PC-3 (cell line): ENCODE data around the gene CDH13. TPM values are rescaled to one million over a fixed set of nuclear protein-coding genes. Genes with fewer than 3 reads are reported as not detected.

Source experiments
- ATAC-seq: fragments of 200-7000 bp; cut with Tn5 transposase; 2 replicates; pipeline ENCODE4 v1.9.1; 2020; ENCODE audit warnings: mild to moderate bottlenecking, moderate library complexity
- BruUV-seq: library from RNA; stranded (reverse); fragments of 400-500 nt; replicated peaks from 2 replicates; lab custom pipeline; 2021; lab: Mats Ljungman, UMichigan
- CTCF ChIA-PET: fragments of 300-600 bp; sonication (Branson Sonifier 250); formaldehyde crosslinking; loops from one replicate; lab custom pipeline; 2022; ENCODE audit warnings: antibody characterized with exemption; lab: Charles Lee
- POLR2A ChIA-PET: fragments of 300-600 bp; sonication (Branson Sonifier 250); formaldehyde crosslinking; loops from one replicate; lab custom pipeline; 2022; ENCODE audit warnings: antibody characterized with exemption; ENCODE audit not compliant: unreplicated experiment; lab: Charles Lee
- DNase-seq: peaks from one replicate; pipeline ENCODE4 v3.0.0-alpha.2; 2015
- H2AFZ ChIP-seq: fragments of 300-600 bp; sonication (generic); 2 replicates; pipeline ENCODE4 v1.6.0; 2016; ENCODE audit warnings: antibody characterized with exemption, low read length
- H3F3A ChIP-seq: fragments of 300-600 bp; sonication (generic); one replicate; pipeline ENCODE4 v1.6.0; 2017; ENCODE audit warnings: antibody characterized with exemption, low read length, control low read depth, mild to moderate bottlenecking; ENCODE audit not compliant: unreplicated experiment
- H3K27ac ChIP-seq: fragments of 300-600 bp; sonication (generic); 2 replicates; pipeline ENCODE4 v1.5.1; 2016; ENCODE audit warnings: mild to moderate bottlenecking, low read length
- H3K27me3 ChIP-seq: fragments of 300-600 bp; sonication (generic); 2 replicates; pipeline ENCODE4 v1.6.1; 2016; ENCODE audit warnings: low read length, mixed read lengths
- H3K36me3 ChIP-seq: fragments of 300-600 bp; sonication (generic); 2 replicates; pipeline ENCODE4 v1.6.1; 2016; ENCODE audit warnings: low read depth, mixed run types, low read length, mixed read lengths
- H3K4me1 ChIP-seq: fragments of 300-600 bp; sonication (generic); 2 replicates; pipeline ENCODE4 v1.5.1; 2016; ENCODE audit warnings: low read length; ENCODE audit not compliant: insufficient read depth
- H3K4me2 ChIP-seq: fragments of 300-600 bp; sonication (generic); 2 replicates; pipeline ENCODE4 v1.6.0; 2016; ENCODE audit warnings: low read length
- H3K4me3 ChIP-seq: fragments of 300-600 bp; sonication (generic); 2 replicates; pipeline ENCODE4 v1.5.1; 2016; ENCODE audit warnings: mild to moderate bottlenecking, low read length, mixed read lengths
- H3K79me2 ChIP-seq: fragments of 300-600 bp; sonication (generic); 2 replicates; pipeline ENCODE4 v1.6.1; 2017; ENCODE audit warnings: low read length, mixed read lengths
- H3K9ac ChIP-seq: fragments of 300-600 bp; sonication (generic); 2 replicates; pipeline ENCODE4 v1.6.0; 2016; ENCODE audit warnings: mild to moderate bottlenecking, low read length
- H3K9me2 ChIP-seq: fragments of 300-600 bp; sonication (generic); replicated peaks from 2 replicates; pipeline ENCODE4 v1.6.1; 2016; ENCODE audit warnings: mixed run types, low read length, mixed read lengths
- H3K9me3 ChIP-seq: fragments of 300-600 bp; sonication (generic); 2 replicates; pipeline ENCODE4 v1.6.1; 2016; ENCODE audit warnings: low read length, mixed read lengths
- H4K20me1 ChIP-seq: fragments of 300-600 bp; sonication (generic); 2 replicates; pipeline ENCODE4 v1.6.1; 2016; ENCODE audit warnings: low read length, mixed read lengths
- CTCF ChIP-seq: fragments of 300-600 bp; sonication (generic); conservative IDR thresholded peaks from 2 replicates; pipeline ENCODE4 v1.5.1; 2017; ENCODE audit warnings: antibody characterized with exemption, low read depth, mild to moderate bottlenecking, low read length
- EZH2 ChIP-seq: fragments of 300-600 bp; sonication (generic); IDR thresholded peaks from one replicate; pipeline ENCODE4 v1.6.1; 2017; ENCODE audit warnings: antibody characterized with exemption, mild to moderate bottlenecking, low read length; ENCODE audit not compliant: unreplicated experiment
- EZH2phosphoT487 ChIP-seq: fragments of 300-600 bp; sonication (generic); IDR thresholded peaks from 2 replicates; pipeline ENCODE4 v1.6.1; 2018; ENCODE audit warnings: mild to moderate bottlenecking, antibody characterized with exemption, low read length, borderline replicate concordance
- intact Hi-C: fragments of 100-400 bp; cut with micrococcal nuclease; formaldehyde crosslinking; loops from 2 replicates; pipeline ENCODE4 v1.9.0; 2023
- total RNA-seq: library from RNA; depleted of rRNA; stranded (reverse); fragments of >200 nt; gene quantifications from 2 replicates; pipeline ENCODE4 v1.2.3, GENCODE V29; 2014

The CDH13 gene
- total RNA-seq, 1 experiment from 2014 or later = 0.36 TPM

- TF ChIP-seq CTCF (no peak), EZH2phosphoT487 (no peak), EZH2 (no peak)
- no peak for DNase-seq
- no TSS peak for BruUV-seq
These were observed 365.4 kb downstream of the CDH13 start for GRCh38 chr16:82991966-82992675.

GRCh38 chr16:82992786-82993185, 366.0 kb downstream of the CDH13 start:
- no peaks in the 10 kb centered on the region for H3F3A ChIP-seq
- H3K27me3 ChIP-seq = no peaks in the 10 kb centered on the region
- intact Hi-C loops = no loop called here
- no peak overlapping the region for H2AFZ ChIP-seq
- no peaks in the 10 kb centered on the region for H3K36me3 ChIP-seq
- POLR2A ChIA-PET = no interaction called here
- no peak for TF ChIP-seq EZH2phosphoT487
- no peak for TF ChIP-seq CTCF
- no peak for TF ChIP-seq EZH2
- DNase-seq (no peak), ATAC-seq (no peak)
- BruUV-seq = no TSS peak
- no peak overlapping the region for H3K9ac ChIP-seq
- no peaks in the 10 kb centered on the region for H3K4me1 ChIP-seq
- H3K9me3 ChIP-seq = no peaks in the 10 kb centered on the region
- CTCF ChIA-PET = no interaction called here
- H3K4me2 ChIP-seq = no peak overlapping the region
- H3K9me2 ChIP-seq = no peaks in the 10 kb centered on the region
- H3K4me3 ChIP-seq = no peak overlapping the region
- H3K27ac ChIP-seq = no peak overlapping the region
- no peaks in the 10 kb centered on the region for H4K20me1 ChIP-seq
- no peaks in the 10 kb centered on the region for H3K79me2 ChIP-seq

More at GRCh38 chr16:82991966-82992675, 365.4 kb downstream of the CDH13 start:
- H2AFZ ChIP-seq = no peak overlapping the region
- no peaks in the 10 kb centered on the region for H3K4me1 ChIP-seq
- H3K9me2 ChIP-seq = no peaks in the 10 kb centered on the region
- H3K4me3 ChIP-seq = no peak overlapping the region
- H3K27me3 ChIP-seq = no peaks in the 10 kb centered on the region
- H3K9me3 ChIP-seq = no peaks in the 10 kb centered on the region
- intact Hi-C loops = no loop called here
- no peak overlapping the region for H3K4me2 ChIP-seq
- no peak for ATAC-seq
- H4K20me1 ChIP-seq = no peaks in the 10 kb centered on the region
- H3K9ac ChIP-seq = no peak overlapping the region
- ChIA-PET POLR2A (interaction anchor here (0.7 kb wide), 1 partner anchor 217 kb away, joined by 8 read pairs; no protein-coding TSS in a partner anchor), CTCF (no interaction called here)
- no peaks in the 10 kb centered on the region for H3F3A ChIP-seq
- H3K79me2 ChIP-seq = no peaks in the 10 kb centered on the region
- H3K36me3 ChIP-seq = no peaks in the 10 kb centered on the region
- H3K27ac ChIP-seq = no peak overlapping the region

GRCh38 chr16:82993415-82993814, 366.6 kb downstream of the CDH13 start:
- no peak overlapping the region for H3K4me2 ChIP-seq
- ATAC-seq (no peak), DNase-seq (no peak)
- H3K4me3 ChIP-seq = no peak overlapping the region
- H3K36me3 ChIP-seq = no peaks in the 10 kb centered on the region
- no peaks in the 10 kb centered on the region for H3K9me2 ChIP-seq
- no peak overlapping the region for H3K9ac ChIP-seq
- no peak for TF ChIP-seq EZH2phosphoT487
- TF ChIP-seq CTCF = no peak
- no peak for TF ChIP-seq EZH2
- ChIA-PET CTCF (no interaction called here), POLR2A (no interaction called here)
- H3K27me3 ChIP-seq = no peaks in the 10 kb centered on the region
- no peaks in the 10 kb centered on the region for H3K79me2 ChIP-seq
- H3K27ac ChIP-seq = no peak overlapping the region
- H3K4me1 ChIP-seq = no peaks in the 10 kb centered on the region
- no peaks in the 10 kb centered on the region for H3K9me3 ChIP-seq
- H3F3A ChIP-seq = no peaks in the 10 kb centered on the region
- H4K20me1 ChIP-seq = no peaks in the 10 kb centered on the region
- intact Hi-C loops = no loop called here
- BruUV-seq = no TSS peak
- H2AFZ ChIP-seq = no peak overlapping the region
